ENCODE data around the gene TARP.

The TARP gene

DNA sequence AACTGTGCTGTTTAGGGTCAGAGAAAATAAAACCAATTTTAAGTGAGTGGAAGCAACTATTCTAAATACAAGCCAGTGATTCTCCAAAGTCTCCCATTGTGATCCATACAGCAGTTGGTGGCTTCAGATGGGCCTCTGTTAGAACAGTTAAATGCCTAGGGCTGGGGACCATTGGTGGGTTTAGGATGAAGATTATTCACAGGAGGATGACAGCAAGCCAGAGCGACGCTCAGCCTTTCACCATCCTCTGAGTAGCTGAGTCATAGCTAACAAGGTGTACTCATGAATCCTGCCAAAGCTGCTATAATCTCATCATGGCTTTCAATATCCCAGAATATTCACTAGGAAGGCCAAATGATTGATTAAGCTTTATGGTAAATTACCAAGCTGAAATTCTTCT, 55.8 kb downstream of the TARP start:
- Histone ChIP-seq H3K4me2 (ENCODE audit: low read depth, low read length, poor library complexity, severe bottlenecking) (no peak overlapping the region), H3K27me3 (ENCODE audit: insufficient read depth, low read length, poor library complexity, severe bottlenecking) (no peaks in the 10 kb centered on the region), H3K9me2 (replicated peaks; ENCODE audit: low read depth, low read length) (no peaks in the 10 kb centered on the region), H3K9ac (ENCODE audit: low read depth, low read length, poor library complexity, severe bottlenecking) (no peak overlapping the region), H4K20me1 (ENCODE audit: insufficient read depth, low read length, poor library complexity, severe bottlenecking) (no peaks in the 10 kb centered on the region), H3K4me1 (ENCODE audit: insufficient read depth, low read length, poor library complexity, severe bottlenecking) (peaks cover 32% of the 10 kb centered on the region), H3K9me3 (ENCODE audit: insufficient read depth, low read depth, low read length) (no peaks in the 10 kb centered on the region), H3F3A (ENCODE audit: low read depth) (no peaks in the 10 kb centered on the region), H3K36me3 (ENCODE audit: insufficient read depth, low read length) (peaks cover 72% of the 10 kb centered on the region; the same call in 1 of the 2 replicates), H3K79me2 (ENCODE audit: insufficient read depth, low read length) (no peaks in the 10 kb centered on the region), H3K4me3 (ENCODE audit: low read length, poor library complexity, severe bottlenecking) (no peak overlapping the region), H2AFZ (ENCODE audit: low read length) (no peak overlapping the region)
- no peak for TF ChIP-seq EZH2phosphoT487 (IDR thresholded peaks at IDR 0.05; ENCODE audit: borderline replicate concordance)
- TF ChIP-seq, protein P1, sequence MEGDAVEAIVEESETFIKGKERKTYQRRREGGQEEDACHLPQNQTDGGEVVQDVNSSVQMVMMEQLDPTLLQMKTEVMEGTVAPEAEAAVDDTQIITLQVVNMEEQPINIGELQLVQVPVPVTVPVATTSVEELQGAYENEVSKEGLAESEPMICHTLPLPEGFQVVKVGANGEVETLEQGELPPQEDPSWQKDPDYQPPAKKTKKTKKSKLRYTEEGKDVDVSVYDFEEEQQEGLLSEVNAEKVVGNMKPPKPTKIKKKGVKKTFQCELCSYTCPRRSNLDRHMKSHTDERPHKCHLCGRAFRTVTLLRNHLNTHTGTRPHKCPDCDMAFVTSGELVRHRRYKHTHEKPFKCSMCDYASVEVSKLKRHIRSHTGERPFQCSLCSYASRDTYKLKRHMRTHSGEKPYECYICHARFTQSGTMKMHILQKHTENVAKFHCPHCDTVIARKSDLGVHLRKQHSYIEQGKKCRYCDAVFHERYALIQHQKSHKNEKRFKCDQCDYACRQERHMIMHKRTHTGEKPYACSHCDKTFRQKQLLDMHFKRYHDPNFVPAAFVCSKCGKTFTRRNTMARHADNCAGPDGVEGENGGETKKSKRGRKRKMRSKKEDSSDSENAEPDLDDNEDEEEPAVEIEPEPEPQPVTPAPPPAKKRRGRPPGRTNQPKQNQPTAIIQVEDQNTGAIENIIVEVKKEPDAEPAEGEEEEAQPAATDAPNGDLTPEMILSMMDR (conservative IDR thresholded peaks at IDR 0.05; ENCODE audit: low read length): no peak

DNA sequence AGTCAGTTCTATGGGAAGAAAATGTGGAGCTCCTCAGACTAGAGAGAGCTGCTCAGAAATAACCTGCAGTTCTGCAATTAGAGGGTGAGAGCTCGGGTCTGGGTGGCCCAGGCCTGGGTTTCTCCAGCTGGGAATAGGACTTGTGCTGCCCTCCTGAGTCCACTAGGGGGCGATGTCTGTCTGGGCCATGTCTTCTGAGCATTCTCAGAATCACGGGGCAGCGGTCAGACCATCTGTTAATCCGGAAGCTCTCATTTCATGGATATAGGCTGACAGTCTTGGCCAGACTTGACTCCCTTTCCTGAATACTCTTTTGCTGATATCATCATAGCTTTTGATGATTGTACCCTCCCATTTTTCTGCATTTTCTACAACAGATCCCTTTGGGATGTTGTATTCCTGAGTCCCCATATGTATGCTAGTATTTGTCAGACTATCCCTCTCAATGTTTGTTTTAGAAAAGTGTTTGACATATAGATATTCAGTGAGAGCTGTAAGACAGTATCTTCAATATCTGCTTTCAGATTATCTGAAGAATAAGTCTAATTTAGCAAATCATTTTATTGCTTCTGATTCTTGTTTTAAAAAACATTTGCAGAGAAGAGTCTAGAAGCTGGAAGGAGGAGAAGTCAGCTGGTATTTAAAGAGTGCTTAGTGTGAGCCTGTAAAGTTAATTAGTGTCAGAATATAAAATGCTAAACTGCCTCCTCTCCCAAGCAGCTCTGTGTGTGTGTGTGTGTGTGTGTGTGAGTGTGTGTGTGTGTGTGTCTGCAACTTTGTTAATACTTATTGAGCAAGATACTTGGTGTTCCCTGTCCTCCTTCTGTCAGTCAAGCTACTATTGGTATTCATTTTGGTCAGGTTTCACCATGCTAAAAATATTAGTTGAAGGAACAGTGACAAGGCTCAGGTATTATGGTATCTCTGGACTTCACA, 57.4 kb downstream of the TARP start:
- no peaks in the 10 kb centered on the region for H3K9me3 ChIP-seq (ENCODE audit: insufficient read depth, low read depth, low read length)
- peaks cover 28% of the 10 kb centered on the region for H3K4me1 ChIP-seq (ENCODE audit: insufficient read depth, low read length, poor library complexity, severe bottlenecking)
- no peaks in the 10 kb centered on the region for H3K27me3 ChIP-seq (ENCODE audit: insufficient read depth, low read length, poor library complexity, severe bottlenecking)
- H3K36me3 ChIP-seq (ENCODE audit: insufficient read depth, low read length): peaks cover 68% of the 10 kb centered on the region; the same call in 1 of the 2 replicates
- H3F3A ChIP-seq (ENCODE audit: low read depth): no peaks in the 10 kb centered on the region
- no peaks in the 10 kb centered on the region for H3K79me2 ChIP-seq (ENCODE audit: insufficient read depth, low read length)
- peak overlapping the region; percentile 7 for H3K9ac ChIP-seq (ENCODE audit: low read depth, low read length, poor library complexity, severe bottlenecking)
- no peak overlapping the region for H2AFZ ChIP-seq (ENCODE audit: low read length)
- H3K9me2 ChIP-seq (replicated peaks; ENCODE audit: low read depth, low read length): no peaks in the 10 kb centered on the region
- no peaks in the 10 kb centered on the region for H4K20me1 ChIP-seq (ENCODE audit: insufficient read depth, low read length, poor library complexity, severe bottlenecking)
- peak overlapping the region; percentile 43 for H3K4me2 ChIP-seq (ENCODE audit: low read depth, low read length, poor library complexity, severe bottlenecking)
- H3K4me3 ChIP-seq (ENCODE audit: low read length, poor library complexity, severe bottlenecking): no peak overlapping the region
- no peak for TF ChIP-seq EZH2phosphoT487 (IDR thresholded peaks at IDR 0.05; ENCODE audit: borderline replicate concordance)
- TF ChIP-seq, protein P1 (conservative IDR thresholded peaks at IDR 0.05; ENCODE audit: low read length): peak; percentile 99

DNA sequence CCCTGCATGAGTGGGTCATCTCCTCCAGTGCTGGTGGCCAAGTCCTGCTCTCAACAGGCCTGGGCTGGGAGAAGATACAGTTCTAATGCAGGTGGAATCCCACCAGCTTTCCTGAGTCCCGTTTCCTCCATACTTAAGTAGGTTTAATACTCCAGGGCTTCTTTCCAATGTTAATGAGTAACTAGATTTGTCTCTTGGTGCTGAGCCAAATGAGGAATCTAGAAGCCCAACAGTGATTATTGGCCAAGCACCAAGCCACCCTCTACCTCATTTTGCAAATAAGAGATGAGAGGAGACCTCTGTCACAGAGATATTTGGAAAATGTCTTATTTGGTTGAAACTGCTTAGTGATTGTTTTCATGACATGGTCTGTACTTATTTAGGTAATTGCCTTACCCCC, 58.3 kb downstream of the TARP start:
- no peak for TF ChIP-seq EZH2phosphoT487 (IDR thresholded peaks at IDR 0.05; ENCODE audit: borderline replicate concordance)
- TF ChIP-seq, protein P1 (conservative IDR thresholded peaks at IDR 0.05; ENCODE audit: low read length): no peak
- no peak overlapping the region for H3K9ac ChIP-seq (ENCODE audit: low read depth, low read length, poor library complexity, severe bottlenecking)

More for the DNA sequence above, 58.3 kb downstream of the TARP start:
- Histone ChIP-seq H4K20me1 (ENCODE audit: insufficient read depth, low read length, poor library complexity, severe bottlenecking) (no peaks in the 10 kb centered on the region), H3K27me3 (ENCODE audit: insufficient read depth, low read length, poor library complexity, severe bottlenecking) (no peaks in the 10 kb centered on the region), H3F3A (ENCODE audit: low read depth) (no peaks in the 10 kb centered on the region), H3K79me2 (ENCODE audit: insufficient read depth, low read length) (no peaks in the 10 kb centered on the region), H3K9me2 (replicated peaks; ENCODE audit: low read depth, low read length) (no peaks in the 10 kb centered on the region), H3K36me3 (ENCODE audit: insufficient read depth, low read length) (peaks cover 68% of the 10 kb centered on the region; the same call in 1 of the 2 replicates), H3K4me3 (ENCODE audit: low read length, poor library complexity, severe bottlenecking) (no peak overlapping the region), H3K9me3 (ENCODE audit: insufficient read depth, low read depth, low read length) (no peaks in the 10 kb centered on the region), H3K4me1 (ENCODE audit: insufficient read depth, low read length, poor library complexity, severe bottlenecking) (peaks cover 23% of the 10 kb centered on the region), H2AFZ (ENCODE audit: low read length) (no peak overlapping the region), H3K4me2 (ENCODE audit: low read depth, low read length, poor library complexity, severe bottlenecking) (no peak overlapping the region)
